HepG2 (cell line): ENCODE data around the gene DLL4. TPM values are rescaled to one million over a fixed set of nuclear protein-coding genes. Genes with fewer than 3 reads are reported as not detected.

Experiments
- ARNT2 ChIP-seq: sonication (generic); formaldehyde crosslinking; IDR thresholded peaks from 2 replicates; pipeline ENCODE4 v1.8.0; 2022; ENCODE audit warnings: mild to moderate bottlenecking, low read depth, missing genetic modification reagents, moderate library complexity
- ATF4 ChIP-seq, 2 experiments: fragments of 450-650 bp in 1 of 2; sonication (generic) in 1 of 2; formaldehyde crosslinking; IDR thresholded peaks; 2 replicates each; pipeline versions ENCODE4 v1.5.0 to v1.8.0; 2020 to 2022; ENCODE audit warnings: mild to moderate bottlenecking in 1 of 2, missing genetic modification reagents in 1 of 2
- CBX1 ChIP-seq: IDR thresholded peaks from one replicate; pipeline ENCODE4 v1.6.1; 2016; ENCODE audit warnings: antibody characterized with exemption, low read depth
- ETV6 ChIP-seq: sonication (generic); formaldehyde crosslinking; conservative IDR thresholded peaks from 2 replicates; pipeline ENCODE4 v1.4.0; 2020; ENCODE audit warnings: missing genetic modification reagents
- FOXP4 ChIP-seq: sonication (generic); formaldehyde crosslinking; IDR thresholded peaks from 2 replicates; pipeline ENCODE4 v1.4.0; 2020; ENCODE audit warnings: missing genetic modification reagents
- HMGXB4 ChIP-seq, 2 experiments: sonication (generic) in 1 of 2; formaldehyde crosslinking in 1 of 2; IDR thresholded peaks; 2 replicates each; pipeline versions ENCODE4 v1.4.0 to v1.6.1; 2018 to 2020; ENCODE audit warnings: missing genetic modification reagents in 2 of 2, borderline replicate concordance in 1 of 2, low read depth in 1 of 2, mild to moderate bottlenecking in 1 of 2, missing biosample characterization in 1 of 2
- HNRNPL ChIP-seq: fragments of 200-400 bp; formaldehyde crosslinking; IDR thresholded peaks from 2 replicates; pipeline ENCODE4 v1.6.1; 2017; ENCODE audit warnings: mild to moderate bottlenecking, low read depth, low read length
- MAF1 ChIP-seq: sonication (generic); formaldehyde crosslinking; IDR thresholded peaks from 2 replicates; pipeline ENCODE4 v1.5.0; 2020; ENCODE audit warnings: missing genetic modification reagents, borderline replicate concordance
- PHB2 ChIP-seq: fragments of 450-650 bp; IDR thresholded peaks from 2 replicates; pipeline ENCODE4 v1.6.1; 2018; ENCODE audit not compliant: partially characterized antibody
- PRMT3 ChIP-seq: sonication (generic); formaldehyde crosslinking; IDR thresholded peaks from 2 replicates; pipeline ENCODE4 v1.8.1; 2022; ENCODE audit warnings: low read depth, mild to moderate bottlenecking, moderate library complexity, missing genetic modification reagents, borderline replicate concordance
- PTBP1 ChIP-seq: fragments of 200-400 bp; formaldehyde crosslinking; IDR thresholded peaks from 2 replicates; pipeline ENCODE4 v1.6.1; 2018; ENCODE audit warnings: low read length, low read depth; ENCODE audit not compliant: poor library complexity, severe bottlenecking
- SSRP1 ChIP-seq: IDR thresholded peaks from 2 replicates; pipeline ENCODE4 v1.6.1; 2016; ENCODE audit warnings: control low read depth
- TCF12 ChIP-seq, 2 experiments: fragments of 450-650 bp in 1 of 2; sonication (generic) in 1 of 2; formaldehyde crosslinking in 1 of 2; IDR thresholded peaks; 2 replicates each; pipeline versions ENCODE4 v1.6.1 to v1.8.0; 2017 to 2022; ENCODE audit warnings: antibody characterized with exemption in 1 of 2, mild to moderate bottlenecking in 1 of 2, missing genetic modification reagents in 1 of 2, moderate library complexity in 1 of 2
- TP53 ChIP-seq: sonication (generic); formaldehyde crosslinking; conservative IDR thresholded peaks from 2 replicates; pipeline ENCODE4 v1.4.0; 2020; ENCODE audit warnings: missing genetic modification reagents
- YEATS4 ChIP-seq: sonication (generic); formaldehyde crosslinking; IDR thresholded peaks from 2 replicates; pipeline ENCODE4 v1.4.0; 2020; ENCODE audit warnings: missing genetic modification reagents, borderline replicate concordance
- ZBTB7A ChIP-seq: sonication (generic); formaldehyde crosslinking; IDR thresholded peaks from 2 replicates; pipeline ENCODE4 v1.8.0; 2022; ENCODE audit warnings: mild to moderate bottlenecking, missing genetic modification reagents
- ZNF513 ChIP-seq: sonication (generic); formaldehyde crosslinking; conservative IDR thresholded peaks from 2 replicates; pipeline ENCODE4 v1.5.0; 2020; ENCODE audit warnings: missing genetic modification reagents
- ZNF547 ChIP-seq: sonication (generic); formaldehyde crosslinking; IDR thresholded peaks from 2 replicates; pipeline ENCODE4 v1.5.1; 2020; ENCODE audit warnings: mild to moderate bottlenecking, missing genetic modification reagents
- ZNF570 ChIP-seq: sonication (generic); formaldehyde crosslinking; IDR thresholded peaks from 2 replicates; pipeline ENCODE4 v1.4.0; 2020; ENCODE audit warnings: mild to moderate bottlenecking, missing genetic modification reagents, borderline replicate concordance
- ZNF597 ChIP-seq: sonication (generic); formaldehyde crosslinking; IDR thresholded peaks from 2 replicates; pipeline ENCODE4 v1.5.0; 2020; ENCODE audit warnings: missing genetic modification reagents
- ZNF792 ChIP-seq: IDR thresholded peaks from 2 replicates; pipeline ENCODE4 v1.6.1; 2016
- ZNF816 ChIP-seq: sonication (generic); formaldehyde crosslinking; IDR thresholded peaks from 2 replicates; pipeline ENCODE4 v1.8.0; 2022; ENCODE audit warnings: missing genetic modification reagents, mild to moderate bottlenecking, borderline replicate concordance
- polyA plus RNA-seq, 8 experiments: library from polyadenylated mRNA; depleted of rRNA in 3 of 8; stranded (reverse) in 7 of 8; unstranded in 1 of 8; fragments of >200 nt; fragmentation: Illumina TruSeq in 4 of 8; extraction: Trizol in 4 of 8; gene quantifications; 2 replicates each; pipeline versions ENCODE4 v1.2.1 to v1.2.3, GENCODE V29; 2011 to 2016; ENCODE audit warnings: low read depth in 4 of 8, missing spikeins in 1 of 8, mixed read lengths in 1 of 8; ENCODE audit not compliant: insufficient read depth in 1 of 8
- total RNA-seq, 5 experiments: library from RNA; depleted of rRNA; stranded (reverse); fragments of >200 nt; fragmentation: Illumina TruSeq; extraction: Trizol; gene quantifications; 2 replicates each; pipeline ENCODE4 v1.2.3, GENCODE V29; 2016; ENCODE audit warnings: low read depth in 1 of 5

Gene DLL4
- total and polyA plus RNA-seq, 2 of the 13 experiments (the other 11 are each of a cell fraction or from before 2014, with no cell fraction given), result 0.20 to 0.25 TPM

GRCh38 chr15:40906991-40907802 lies 21.9 kb upstream of the DLL4 start (continued):
- TF ChIP-seq HNRNPL, result peak; percentile 99
- no peak for TF ChIP-seq TP53 (CRISPR knock-in tag)
- no peak for TF ChIP-seq ARNT2 (CRISPR knock-in tag)
- TF ChIP-seq ZNF513 (CRISPR knock-in tag), result no peak
- TF ChIP-seq ATF4 (CRISPR knock-in tag; IDR thresholded peaks at IDR 0.05), result no peak
- no peak for TF ChIP-seq MAF1 (CRISPR knock-in tag)
- TF ChIP-seq ZNF816 (CRISPR knock-in tag), result 0 out of 2 replicates have a peak, but pooled peaks have one; percentile 39
- TF ChIP-seq ETV6 (CRISPR knock-in tag), result peak; percentile 100
- TF ChIP-seq FOXP4 (CRISPR knock-in tag), result 0 out of 2 replicates have a peak, but pooled peaks have one; percentile 5
- no peak for TF ChIP-seq PRMT3 (CRISPR knock-in tag)
- no peak for TF ChIP-seq PHB2
- no peak for TF ChIP-seq PTBP1
- peak in 1 of 2 experiments; percentile 13; a peak in 3 of 4 replicates for TF ChIP-seq HMGXB4 (CRISPR knock-in tag; IDR thresholded peaks at IDR 0.05; ENCODE audit: borderline replicate concordance in 1 of 2, low read depth in 1 of 2)
- no peak for TF ChIP-seq ZNF547
- TF ChIP-seq YEATS4 (CRISPR knock-in tag), result no peak
- TF ChIP-seq ZBTB7A, result 0 out of 2 replicates have a peak, but pooled peaks have one; percentile 58
- no peak for TF ChIP-seq TCF12 (IDR thresholded peaks at IDR 0.05)
- no peak for TF ChIP-seq TCF12 (CRISPR knock-in tag; IDR thresholded peaks at IDR 0.05)
- TF ChIP-seq ZNF570 (CRISPR knock-in tag), result no peak
- TF ChIP-seq CBX1, result no peak
- no peak for TF ChIP-seq ZNF792 (CRISPR knock-in tag)
- TF ChIP-seq SSRP1 (CRISPR knock-in tag), result no peak
- TF ChIP-seq ZNF597, result no peak
